Endodermal cell (in vitro differentiated cells): Measurements from ENCODE around the gene BRCC3. TPM values are rescaled to one million over a fixed set of nuclear protein-coding genes. Genes with fewer than 3 reads are reported as not detected.

Experiments
- DNase-seq: peaks from one replicate; pipeline ENCODE4 v3.0.0-alpha.2; 2017
- H3K27ac ChIP-seq: 2 replicates; pipeline ENCODE4 v1.5.1; 2013; ENCODE audit warnings: mild to moderate bottlenecking, low read depth, low read length, moderate library complexity
- H3K27me3 ChIP-seq: 2 replicates; pipeline ENCODE4 v1.6.1; 2013; ENCODE audit warnings: mild to moderate bottlenecking, low read length, moderate library complexity; ENCODE audit not compliant: insufficient read depth, control insufficient read depth, poor library complexity, severe bottlenecking
- H3K36me3 ChIP-seq: 2 replicates; pipeline ENCODE4 v1.7.0; 2013; ENCODE audit warnings: mild to moderate bottlenecking, low read length, moderate library complexity; ENCODE audit not compliant: control insufficient read depth, insufficient read depth
- H3K4me1 ChIP-seq: one replicate; pipeline ENCODE4 v1.7.0; 2013; ENCODE audit warnings: low read length; ENCODE audit not compliant: control insufficient read depth, insufficient read depth
- H3K4me3 ChIP-seq: 2 replicates; pipeline ENCODE4 v1.5.1; 2013; ENCODE audit warnings: mild to moderate bottlenecking, low read length, moderate library complexity
- H3K9ac ChIP-seq: 2 replicates; pipeline ENCODE4 v1.6.1; 2013; ENCODE audit warnings: mild to moderate bottlenecking, low read length, moderate library complexity; ENCODE audit not compliant: poor library complexity, severe bottlenecking; ENCODE audit errors: extremely low read depth
- H3K9me3 ChIP-seq: 2 replicates; pipeline ENCODE4 v1.6.1; 2013; ENCODE audit warnings: mild to moderate bottlenecking, low read length, moderate library complexity; ENCODE audit not compliant: control insufficient read depth
- H3K27ac Mint-ChIP-seq: 2 replicates; pipeline ENCODE4 v1.8.0; 2020; ENCODE audit warnings: mixed read lengths
- H3K27me3 Mint-ChIP-seq: 2 replicates; pipeline ENCODE4 v1.8.0; 2021; ENCODE audit warnings: mild to moderate bottlenecking, mixed read lengths; ENCODE audit not compliant: insufficient read depth
- H3K36me3 Mint-ChIP-seq: 2 replicates; pipeline ENCODE4 v1.8.0; 2020; ENCODE audit warnings: low read depth, mixed read lengths
- H3K4me1 Mint-ChIP-seq: 2 replicates; pipeline ENCODE4 v1.8.0; 2020; ENCODE audit warnings: mixed read lengths
- H3K4me3 Mint-ChIP-seq: 2 replicates; pipeline ENCODE4 v1.8.0; 2020; ENCODE audit warnings: mild to moderate bottlenecking, moderate library complexity, mixed read lengths
- H3K9me3 Mint-ChIP-seq: 2 replicates; pipeline ENCODE4 v1.8.0; 2020; ENCODE audit warnings: mild to moderate bottlenecking, mixed read lengths
- WGBS, 2 experiments: methylation state at CpG; one replicate each; pipeline versions ENCODE4 v1.1.5 to v1.1.7; 2013; ENCODE audit warnings: missing lambda C conversion rate in 2 of 2, mixed read lengths in 1 of 2; ENCODE audit not compliant: insufficient coverage in 1 of 2, insufficient read length in 1 of 2; 5-methylcytosine and 5-hydroxymethylcytosine counted together
- total RNA-seq, 2 donors: library from RNA; stranded (reverse); fragmentation: NEBNext Ultra II Directional in 1 of 2; extraction: Animal tissue kit (Norgen Biotek cat#: 25700) in 1 of 2; gene quantifications; 2 replicates in 1 of 2; 3 replicates in 1 of 2; pipeline ENCODE4 v1.2.1, GENCODE V29; 2021
- TF ChIP-seq, protein P1 (sequence below): fragments of 200-600 bp; sonication (generic); conservative IDR thresholded peaks from 2 replicates; pipeline ENCODE4 v1.5.0; 2021; ENCODE audit warnings: antibody characterized with exemption, mild to moderate bottlenecking

BRCC3 gene
- total RNA-seq, 2 donors from 2014 or later: 21.9 to 22.8 TPM

DNA sequence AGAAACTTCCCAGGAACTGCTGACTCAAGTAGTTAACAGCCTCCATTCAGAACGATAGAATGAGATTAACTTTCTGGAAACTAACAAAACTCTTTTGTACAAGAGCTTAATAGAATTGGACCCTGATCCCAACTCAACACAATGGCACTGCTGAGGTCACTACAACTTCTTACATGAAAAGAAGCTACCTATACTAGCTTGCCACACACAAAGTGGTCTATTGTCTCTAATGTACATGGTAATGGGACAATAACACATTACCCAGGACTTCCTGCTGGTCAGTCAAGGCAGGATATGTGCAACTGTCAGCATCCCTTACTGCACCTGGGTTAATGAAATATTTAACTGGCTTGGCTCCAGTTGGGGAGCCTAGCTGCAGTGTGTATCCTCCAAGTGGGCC, 56.2 kb downstream of the BRCC3 start:
- DNase-seq: no peak
- H3K4me1 ChIP-seq: no peaks in the 10 kb centered on the region
- H3K36me3 ChIP-seq: no peaks in the 10 kb centered on the region
- no peaks in the 10 kb centered on the region for H3K4me1 Mint-ChIP-seq
- no peak overlapping the region for H3K27ac Mint-ChIP-seq
- H3K36me3 Mint-ChIP-seq: peaks cover 22% of the 10 kb centered on the region
- H3K9me3 Mint-ChIP-seq: peaks cover 77% of the 10 kb centered on the region
- H3K27me3 Mint-ChIP-seq: no peaks in the 10 kb centered on the region
- H3K27ac ChIP-seq: no peak overlapping the region
- no peak overlapping the region for H3K4me3 Mint-ChIP-seq
- no peaks in the 10 kb centered on the region for H3K27me3 ChIP-seq
- H3K4me3 ChIP-seq: no peak overlapping the region
- H3K9me3 ChIP-seq: no peaks in the 10 kb centered on the region
- H3K9ac ChIP-seq: no peak overlapping the region
- 85% methylated on average over 1 of the region's 1 CpG; no CpG with 5 or more reads in 1 of the 2 experiments for WGBS, 2 experiments
- TF ChIP-seq, protein P1, sequence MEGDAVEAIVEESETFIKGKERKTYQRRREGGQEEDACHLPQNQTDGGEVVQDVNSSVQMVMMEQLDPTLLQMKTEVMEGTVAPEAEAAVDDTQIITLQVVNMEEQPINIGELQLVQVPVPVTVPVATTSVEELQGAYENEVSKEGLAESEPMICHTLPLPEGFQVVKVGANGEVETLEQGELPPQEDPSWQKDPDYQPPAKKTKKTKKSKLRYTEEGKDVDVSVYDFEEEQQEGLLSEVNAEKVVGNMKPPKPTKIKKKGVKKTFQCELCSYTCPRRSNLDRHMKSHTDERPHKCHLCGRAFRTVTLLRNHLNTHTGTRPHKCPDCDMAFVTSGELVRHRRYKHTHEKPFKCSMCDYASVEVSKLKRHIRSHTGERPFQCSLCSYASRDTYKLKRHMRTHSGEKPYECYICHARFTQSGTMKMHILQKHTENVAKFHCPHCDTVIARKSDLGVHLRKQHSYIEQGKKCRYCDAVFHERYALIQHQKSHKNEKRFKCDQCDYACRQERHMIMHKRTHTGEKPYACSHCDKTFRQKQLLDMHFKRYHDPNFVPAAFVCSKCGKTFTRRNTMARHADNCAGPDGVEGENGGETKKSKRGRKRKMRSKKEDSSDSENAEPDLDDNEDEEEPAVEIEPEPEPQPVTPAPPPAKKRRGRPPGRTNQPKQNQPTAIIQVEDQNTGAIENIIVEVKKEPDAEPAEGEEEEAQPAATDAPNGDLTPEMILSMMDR: no peak

DNA sequence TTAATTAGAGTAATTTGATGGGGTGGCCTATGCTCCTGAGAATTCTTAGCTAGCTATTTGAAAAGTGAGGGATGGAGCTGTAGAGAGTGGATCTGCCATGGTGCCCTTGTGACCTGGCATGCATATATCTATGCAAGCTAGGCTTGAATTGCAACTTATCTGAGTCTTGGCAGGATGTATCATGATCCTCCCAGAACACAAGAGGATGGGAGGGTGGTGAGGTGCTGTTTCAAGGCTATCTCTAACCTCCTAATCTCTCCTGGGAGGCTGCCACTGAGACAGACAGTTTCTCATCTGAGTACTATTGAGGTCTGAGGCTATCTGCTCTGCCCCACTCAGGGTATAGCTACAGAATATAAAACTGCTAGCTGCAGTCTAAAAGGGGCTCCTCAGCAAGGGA, 56.6 kb downstream of the BRCC3 start:
- DNase-seq: no peak
- H3K36me3 Mint-ChIP-seq: peaks cover 17% of the 10 kb centered on the region
- Histone ChIP-seq H3K9ac (no peak overlapping the region), H3K36me3 (no peaks in the 10 kb centered on the region), H3K4me1 (no peaks in the 10 kb centered on the region), H3K27me3 (no peaks in the 10 kb centered on the region), H3K27ac (no peak overlapping the region), H3K9me3 (no peaks in the 10 kb centered on the region), H3K4me3 (no peak overlapping the region)
- no peaks in the 10 kb centered on the region for H3K27me3 Mint-ChIP-seq
- TF ChIP-seq, protein P1: no peak
- H3K4me1 Mint-ChIP-seq: no peaks in the 10 kb centered on the region
- peaks cover 72% of the 10 kb centered on the region for H3K9me3 Mint-ChIP-seq
- H3K4me3 Mint-ChIP-seq: no peak overlapping the region
- no peak overlapping the region for H3K27ac Mint-ChIP-seq

DNA sequence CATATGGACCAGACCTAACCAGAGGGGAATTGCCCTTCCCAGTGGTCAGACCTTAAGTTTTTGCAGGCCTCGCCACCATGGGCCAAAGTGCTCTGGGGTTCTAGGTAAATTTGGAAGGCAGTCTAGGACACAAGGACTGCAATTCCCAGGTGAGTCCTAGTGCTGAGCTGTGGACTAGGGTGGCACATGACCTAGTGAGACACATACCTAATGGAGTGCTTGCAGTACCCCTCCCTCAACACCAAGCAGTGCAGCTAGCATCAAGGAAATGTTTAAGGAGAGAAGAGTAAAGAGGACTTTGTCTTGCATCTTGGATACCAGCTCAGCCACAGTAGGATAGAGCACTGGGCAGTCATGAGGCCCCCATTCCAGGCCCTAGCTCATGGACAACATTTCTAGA, 60.8 kb downstream of the BRCC3 start:
- 76% methylated on average over 1 of the region's 1 CpG; no CpG with 5 or more reads in 1 of the 2 experiments for WGBS, 2 experiments
- TF ChIP-seq, protein P1: no peak

More for the DNA sequence above, 60.8 kb downstream of the BRCC3 start:
- peaks cover 69% of the 10 kb centered on the region for H3K9me3 Mint-ChIP-seq
- H3K36me3 ChIP-seq: no peaks in the 10 kb centered on the region
- no peaks in the 10 kb centered on the region for H3K4me1 ChIP-seq
- no peaks in the 10 kb centered on the region for H3K9me3 ChIP-seq
- H3K27ac ChIP-seq: no peak overlapping the region
- no peak for DNase-seq
- no peak overlapping the region for H3K4me3 Mint-ChIP-seq
- H3K36me3 Mint-ChIP-seq: no peaks in the 10 kb centered on the region
- H3K27me3 ChIP-seq: no peaks in the 10 kb centered on the region
- no peaks in the 10 kb centered on the region for H3K27me3 Mint-ChIP-seq
- H3K9ac ChIP-seq: no peak overlapping the region
- no peaks in the 10 kb centered on the region for H3K4me1 Mint-ChIP-seq
- H3K4me3 ChIP-seq: no peak overlapping the region
- no peak overlapping the region for H3K27ac Mint-ChIP-seq
